K562 (cell line): ENCODE measurements around the gene FAM187B. TPM values are rescaled to one million over a fixed set of nuclear protein-coding genes. Genes with fewer than 3 reads are reported as not detected.
A peak's percentile ranks its signal among the peaks of the same experiment; 100 is the strongest.

Source experiments
- CBFB ChIP-seq: sonication (generic); formaldehyde crosslinking; IDR thresholded peaks from 2 replicates; pipeline ENCODE4 v1.4.0; 2020; ENCODE audit warnings: mild to moderate bottlenecking, missing genetic modification reagents
- ETV5 ChIP-seq: sonication (generic); formaldehyde crosslinking; IDR thresholded peaks from 2 replicates; pipeline ENCODE4 v1.4.0; 2020; ENCODE audit warnings: low read depth, mild to moderate bottlenecking, missing genetic modification reagents
- HDGF ChIP-seq: fragments of 450-650 bp; IDR thresholded peaks from 2 replicates; pipeline ENCODE4 v1.6.1; 2016
- HIVEP1 ChIP-seq: fragments of 250-450 bp; sonication (Bioruptor Pico); IDR thresholded peaks from 2 replicates; pipeline ENCODE4 v1.4.0; 2020; ENCODE audit warnings: mild to moderate bottlenecking
- KDM4B ChIP-seq, 2 experiments: fragments of 450-650 bp in 1 of 2; sonication (generic) in 1 of 2; IDR thresholded peaks; 2 replicates each; pipeline ENCODE4 v1.6.1; 2016 to 2017; ENCODE audit warnings: borderline replicate concordance in 2 of 2, antibody characterized with exemption in 1 of 2, low read depth in 1 of 2, mild to moderate bottlenecking in 1 of 2
- MAZ ChIP-seq, 2 experiments: fragments of 450-650 bp in 1 of 2; sonication (generic) in 1 of 2; formaldehyde crosslinking; IDR thresholded peaks in 1 of 2; conservative IDR thresholded peaks in 1 of 2; 2 replicates each; pipeline versions ENCODE4 v1.4.0 to v1.5.0; 2020; ENCODE audit warnings: mild to moderate bottlenecking in 1 of 2, missing genetic modification reagents in 1 of 2
- TCF3 ChIP-seq: sonication (generic); formaldehyde crosslinking; IDR thresholded peaks from 2 replicates; pipeline ENCODE4 v1.4.0; 2020; ENCODE audit warnings: mild to moderate bottlenecking, missing genetic modification reagents
- ZFP36 ChIP-seq: fragments of 150-350 bp; IDR thresholded peaks from 2 replicates; pipeline ENCODE4 v1.6.1; 2018; ENCODE audit warnings: low read length, low read depth; ENCODE audit not compliant: partially characterized antibody
- ZNF24 ChIP-seq: fragments of 450-650 bp; IDR thresholded peaks from 2 replicates; pipeline ENCODE4 v1.6.1; 2016
- ZNF609 ChIP-seq: sonication (generic); formaldehyde crosslinking; IDR thresholded peaks from 2 replicates; pipeline ENCODE4 v1.8.1; 2023; ENCODE audit warnings: missing genetic modification reagents, mild to moderate bottlenecking, borderline replicate concordance
- polyA plus RNA-seq, 8 experiments: library from polyadenylated mRNA; depleted of rRNA in 4 of 8; stranded (reverse) in 5 of 8; unstranded in 3 of 8; fragments of >200 nt; fragmentation: Nextera tagmentation in 2 of 8; fragmentation: Illumina TruSeq in 1 of 8; extraction: Ambion mirVana in 2 of 8; extraction: Trizol in 1 of 8; gene quantifications; 2 replicates each; pipeline versions ENCODE4 v1.2.1 to v1.2.3, GENCODE V29; 2011 to 2014; ENCODE audit warnings: inconsistent platforms in 1 of 8, missing spikeins in 1 of 8
- total RNA-seq, 7 experiments: library from RNA; depleted of rRNA in 6 of 7; stranded (reverse); fragments of >200 nt in 6 of 7; fragmentation: Illumina TruSeq in 2 of 7; extraction: Trizol in 2 of 7; gene quantifications; 2 replicates each; pipeline versions ENCODE4 v1.2.1 to v1.2.3, GENCODE V29; 2011 to 2021; ENCODE audit warnings: low replicate concordance in 1 of 7
- TF ChIP-seq, protein P1 (sequence below): fragments of 450-650 bp; IDR thresholded peaks from 2 replicates; pipeline ENCODE4 v1.6.1; 2016
- TF ChIP-seq, protein P2 (sequence below): fragments of 450-650 bp; IDR thresholded peaks from 2 replicates; pipeline ENCODE4 v1.6.1; 2016; ENCODE audit warnings: borderline replicate concordance
- TF ChIP-seq, protein P3 (sequence below): fragments of 250-450 bp; sonication (Bioruptor Pico); IDR thresholded peaks from 2 replicates; pipeline ENCODE4 v1.5.0; 2020; ENCODE audit warnings: mild to moderate bottlenecking, borderline replicate concordance
- TF ChIP-seq, protein P4 (sequence below): sonication (generic); formaldehyde crosslinking; IDR thresholded peaks from 2 replicates; pipeline ENCODE4 v1.8.1; 2022; ENCODE audit warnings: missing genetic modification reagents

Gene FAM187B
- total and polyA plus RNA-seq, 9 of the 15 experiments (the other 6 are each of a cell fraction or from before 2014, with no cell fraction given) = 0.04 to 0.09 TPM; not detected in 7

GRCh38 chr19:35224681-35225571, 3.6 kb downstream of the FAM187B start (continued):
- TF ChIP-seq, protein P1, sequence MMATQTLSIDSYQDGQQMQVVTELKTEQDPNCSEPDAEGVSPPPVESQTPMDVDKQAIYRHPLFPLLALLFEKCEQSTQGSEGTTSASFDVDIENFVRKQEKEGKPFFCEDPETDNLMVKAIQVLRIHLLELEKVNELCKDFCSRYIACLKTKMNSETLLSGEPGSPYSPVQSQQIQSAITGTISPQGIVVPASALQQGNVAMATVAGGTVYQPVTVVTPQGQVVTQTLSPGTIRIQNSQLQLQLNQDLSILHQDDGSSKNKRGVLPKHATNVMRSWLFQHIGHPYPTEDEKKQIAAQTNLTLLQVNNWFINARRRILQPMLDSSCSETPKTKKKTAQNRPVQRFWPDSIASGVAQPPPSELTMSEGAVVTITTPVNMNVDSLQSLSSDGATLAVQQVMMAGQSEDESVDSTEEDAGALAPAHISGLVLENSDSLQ = 0 out of 2 replicates have a peak, but pooled peaks have one; percentile 8
- TF ChIP-seq ZNF24 (no peak), ETV5 (CRISPR knock-in tag) (no peak), TCF3 (CRISPR knock-in tag) (no peak), CBFB (0 out of 2 replicates have a peak, but pooled peaks have one; percentile 47), HIVEP1 (CRISPR knock-in tag) (no peak), KDM4B (IDR thresholded peaks at IDR 0.05; ENCODE audit: borderline replicate concordance in 2 of 2, low read depth in 1 of 2) (0 out of 4 replicates have a peak, but pooled peaks of 1 of the 2 experiments have one; percentile 28), MAZ (CRISPR knock-in tag; conservative IDR thresholded peaks at IDR 0.05 in 1 of 2, IDR thresholded peaks at IDR 0.05 in 1 of 2) (peak; percentile 53 to 83; a peak in 2 of 4 replicates), ZNF609 (CRISPR knock-in tag) (no peak), HDGF (no peak), ZFP36 (no peak)
- TF ChIP-seq, protein P2, sequence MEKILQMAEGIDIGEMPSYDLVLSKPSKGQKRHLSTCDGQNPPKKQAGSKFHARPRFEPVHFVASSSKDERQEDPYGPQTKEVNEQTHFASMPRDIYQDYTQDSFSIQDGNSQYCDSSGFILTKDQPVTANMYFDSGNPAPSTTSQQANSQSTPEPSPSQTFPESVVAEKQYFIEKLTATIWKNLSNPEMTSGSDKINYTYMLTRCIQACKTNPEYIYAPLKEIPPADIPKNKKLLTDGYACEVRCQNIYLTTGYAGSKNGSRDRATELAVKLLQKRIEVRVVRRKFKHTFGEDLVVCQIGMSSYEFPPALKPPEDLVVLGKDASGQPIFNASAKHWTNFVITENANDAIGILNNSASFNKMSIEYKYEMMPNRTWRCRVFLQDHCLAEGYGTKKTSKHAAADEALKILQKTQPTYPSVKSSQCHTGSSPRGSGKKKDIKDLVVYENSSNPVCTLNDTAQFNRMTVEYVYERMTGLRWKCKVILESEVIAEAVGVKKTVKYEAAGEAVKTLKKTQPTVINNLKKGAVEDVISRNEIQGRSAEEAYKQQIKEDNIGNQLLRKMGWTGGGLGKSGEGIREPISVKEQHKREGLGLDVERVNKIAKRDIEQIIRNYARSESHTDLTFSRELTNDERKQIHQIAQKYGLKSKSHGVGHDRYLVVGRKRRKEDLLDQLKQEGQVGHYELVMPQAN = no peak
- TF ChIP-seq, protein P3, sequence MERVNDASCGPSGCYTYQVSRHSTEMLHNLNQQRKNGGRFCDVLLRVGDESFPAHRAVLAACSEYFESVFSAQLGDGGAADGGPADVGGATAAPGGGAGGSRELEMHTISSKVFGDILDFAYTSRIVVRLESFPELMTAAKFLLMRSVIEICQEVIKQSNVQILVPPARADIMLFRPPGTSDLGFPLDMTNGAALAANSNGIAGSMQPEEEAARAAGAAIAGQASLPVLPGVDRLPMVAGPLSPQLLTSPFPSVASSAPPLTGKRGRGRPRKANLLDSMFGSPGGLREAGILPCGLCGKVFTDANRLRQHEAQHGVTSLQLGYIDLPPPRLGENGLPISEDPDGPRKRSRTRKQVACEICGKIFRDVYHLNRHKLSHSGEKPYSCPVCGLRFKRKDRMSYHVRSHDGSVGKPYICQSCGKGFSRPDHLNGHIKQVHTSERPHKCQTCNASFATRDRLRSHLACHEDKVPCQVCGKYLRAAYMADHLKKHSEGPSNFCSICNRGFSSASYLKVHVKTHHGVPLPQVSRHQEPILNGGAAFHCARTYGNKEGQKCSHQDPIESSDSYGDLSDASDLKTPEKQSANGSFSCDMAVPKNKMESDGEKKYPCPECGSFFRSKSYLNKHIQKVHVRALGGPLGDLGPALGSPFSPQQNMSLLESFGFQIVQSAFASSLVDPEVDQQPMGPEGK (CRISPR knock-in tag) = no peak
- TF ChIP-seq, protein P4, sequence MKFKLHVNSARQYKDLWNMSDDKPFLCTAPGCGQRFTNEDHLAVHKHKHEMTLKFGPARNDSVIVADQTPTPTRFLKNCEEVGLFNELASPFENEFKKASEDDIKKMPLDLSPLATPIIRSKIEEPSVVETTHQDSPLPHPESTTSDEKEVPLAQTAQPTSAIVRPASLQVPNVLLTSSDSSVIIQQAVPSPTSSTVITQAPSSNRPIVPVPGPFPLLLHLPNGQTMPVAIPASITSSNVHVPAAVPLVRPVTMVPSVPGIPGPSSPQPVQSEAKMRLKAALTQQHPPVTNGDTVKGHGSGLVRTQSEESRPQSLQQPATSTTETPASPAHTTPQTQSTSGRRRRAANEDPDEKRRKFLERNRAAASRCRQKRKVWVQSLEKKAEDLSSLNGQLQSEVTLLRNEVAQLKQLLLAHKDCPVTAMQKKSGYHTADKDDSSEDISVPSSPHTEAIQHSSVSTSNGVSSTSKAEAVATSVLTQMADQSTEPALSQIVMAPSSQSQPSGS (CRISPR knock-in tag) = no peak
